Psoas muscle (tissue), 8 donors: Measurements from ENCODE around the gene LAX1. TPM values are rescaled to one million over a fixed set of nuclear protein-coding genes. Genes with fewer than 3 reads are reported as not detected.
"Not testable (repeated sequence)": the region's sequence is repeated elsewhere in the genome, so short reads cannot be mapped to it uniquely, and the experiment has no call there.

Experiments
- ATAC-seq, 4 donors: fragments of 200-7000 bp; cut with Tn5 transposase; one replicate each; pipeline ENCODE4 v1.9.1; 2020; ENCODE audit warnings: moderate library complexity in 3 of 4, mild to moderate bottlenecking in 2 of 4
- DNase-seq, 2 donors: peaks; one replicate each; pipeline ENCODE4 v3.0.0-alpha.2; 2020
- H3K27ac ChIP-seq: fragments of 200-600 bp; one replicate; pipeline ENCODE4 v1.8.0; 2022
- H3K27me3 ChIP-seq, 3 donors: fragments of 200-600 bp in 1 of 3; one replicate each; pipeline versions ENCODE4 v1.6.1 to v1.8.0; 2013 to 2022; ENCODE audit warnings: low read length in 2 of 3, mild to moderate bottlenecking in 2 of 3, moderate library complexity in 1 of 3; ENCODE audit not compliant: insufficient read depth in 3 of 3
- H3K36me3 ChIP-seq, 2 donors: fragments of 200-600 bp in 1 of 2; one replicate each; pipeline versions ENCODE4 v1.6.1 to v1.8.0; 2013 to 2022; ENCODE audit warnings: low read depth in 1 of 2, mild to moderate bottlenecking in 1 of 2, moderate library complexity in 1 of 2; ENCODE audit not compliant: insufficient read depth in 1 of 2
- H3K4me1 ChIP-seq: fragments of 200-600 bp; one replicate; pipeline ENCODE4 v1.8.0; 2022
- H3K4me3 ChIP-seq: fragments of 200-600 bp; one replicate; pipeline ENCODE4 v1.8.0; 2022; ENCODE audit warnings: mild to moderate bottlenecking
- H3K9me3 ChIP-seq: fragments of 200-600 bp; one replicate; pipeline ENCODE4 v1.8.0; 2022
- CTCF ChIP-seq: fragments of 200-600 bp; IDR thresholded peaks from one replicate; pipeline ENCODE4 v1.8.0; 2022; ENCODE audit warnings: antibody characterized with exemption
- WGBS, 3 donors: extraction: QIAGEN DNeasy Blood & Tissue Kit; methylation state at CpG; one replicate each; pipeline versions ENCODE4 v1.1.6 to v1.1.7; 2013; 5-methylcytosine and 5-hydroxymethylcytosine counted together
- intact Hi-C, 2 donors: fragments of 100-400 bp; cut with DNase I; formaldehyde crosslinking; loops; one replicate each; pipeline versions ENCODE4 v1.11.0 to v1.14.2; 2022
- polyA plus RNA-seq, 3 donors: library from polyadenylated mRNA; stranded (reverse); fragments of 200-250 nt; gene quantifications; one replicate each; pipeline ENCODE4 v1.2.3, GENCODE V29; 2013
- total RNA-seq, 4 donors: library from RNA; stranded (reverse); fragmentation: NEBNext Ultra II Directional in 2 of 4; extraction: Animal tissue kit (Norgen Biotek cat#: 25700) in 2 of 4; gene quantifications; one replicate each; pipeline versions ENCODE4 v1.2.1 to v1.2.4, GENCODE V29; 2021 to 2023
- donor health status: healthy with polysubstance abuse.
- donor health status: DM: no; HTN: no; CAD: no; lungs with moderate emphysema.
- donor health status: Bipolar disorder and iron deficiency.
- donor health status: healthy.
- donor health status: DM: yes; HTN: yes; CAD: no.
- donor health status: DM: no; HTN: no; CAD: no.
- donor health status: DM: no; HTN: no; CAD: no.
- donor health status: DM: yes; HTN: yes; CAD: no.

LAX1 gene
- total and polyA plus RNA-seq, 7 donors, result 0.04 to 0.17 (median 0.11) TPM; not detected in 1

- no peak for TF ChIP-seq CTCF
- WGBS, 3 donors, result 51 to 64% (median 63%) methylated on average over 10 of the region's 10 CpGs
- DNase-seq (peak; percentile 51 to 77), ATAC-seq (peak in 3 of 4 donors; percentile 38 to 81 (median 63))
- Histone ChIP-seq H3K4me1 (peaks cover 20% of the 10 kb centered on the region), H3K27me3 (no peaks in the 10 kb centered on the region), H3K9me3 (no peaks in the 10 kb centered on the region), H3K27ac (no peak overlapping the region), H3K36me3 (peaks cover 2 to 9% of the 10 kb centered on the region in 2 donors), H3K4me3 (no peak overlapping the region)
- intact Hi-C loops, result no loop called here
These were observed 20.7 kb upstream of the LAX1 start for GRCh38 chr1:203744075-203744972.

- no peak for ATAC-seq
- no peaks in the 10 kb centered on the region for H3K9me3 ChIP-seq
- no peak for TF ChIP-seq CTCF
- no peak overlapping the region for H3K27ac ChIP-seq
- peaks cover 22% of the 10 kb centered on the region for H3K4me1 ChIP-seq
- no peaks in the 10 kb centered on the region for H3K36me3 ChIP-seq
- intact Hi-C loops, result no loop called here
- no peak for DNase-seq
- H3K4me3 ChIP-seq, result no peak overlapping the region
- no peaks in the 10 kb centered on the region for H3K27me3 ChIP-seq
- 95 to 96% (median 96%) methylated on average over 6 of the region's 6 CpGs for WGBS, 3 donors
These were observed 18.7 kb upstream of the LAX1 start for GRCh38 chr1:203746281-203746680.

GRCh38 chr1:203751051-203751450 lies 13.9 kb upstream of the LAX1 start:
- Histone ChIP-seq H3K27me3 (no peaks in the 10 kb centered on the region), H3K9me3 (no peaks in the 10 kb centered on the region), H3K36me3 (no peaks in the 10 kb centered on the region), H3K27ac (no peak overlapping the region), H3K4me3 (no peak overlapping the region), H3K4me1 (peaks cover 2% of the 10 kb centered on the region)
- intact Hi-C loops, result no loop called here
- 34 to 60% (median 53%) methylated on average over 3 of the region's 3 CpGs for WGBS, 3 donors
- DNase-seq (no peak), ATAC-seq (no peak)
- no peak for TF ChIP-seq CTCF

- intact Hi-C loops, DNase-seq, H3K27me3 ChIP-seq, H3K4me1 ChIP-seq, H3K27ac ChIP-seq, H3K4me3 ChIP-seq, ATAC-seq, H3K9me3 ChIP-seq, H3K36me3 ChIP-seq: not testable (repeated sequence)
- 88 to 97% (median 92%) methylated on average over 5 of the region's 5 CpGs for WGBS, 3 donors
These were observed 13.2 kb upstream of the LAX1 start for GRCh38 chr1:203751618-203752361.

GRCh38 chr1:203754455-203754864 lies 10.5 kb upstream of the LAX1 start:
- Histone ChIP-seq H3K9me3 (no peaks in the 10 kb centered on the region), H3K27ac (no peak overlapping the region), H3K36me3 (no peaks in the 10 kb centered on the region), H3K4me1 (peaks cover 2% of the 10 kb centered on the region), H3K27me3 (no peaks in the 10 kb centered on the region), H3K4me3 (no peak overlapping the region)
- 87 to 88% (median 87%) methylated on average over 4 of the region's 4 CpGs for WGBS, 3 donors
- ATAC-seq, result no peak
- intact Hi-C loops, result no loop called here
- no peak for TF ChIP-seq CTCF
- no peak for DNase-seq
